Measurements from ENCODE around the gene PIEZO2.

DNA sequence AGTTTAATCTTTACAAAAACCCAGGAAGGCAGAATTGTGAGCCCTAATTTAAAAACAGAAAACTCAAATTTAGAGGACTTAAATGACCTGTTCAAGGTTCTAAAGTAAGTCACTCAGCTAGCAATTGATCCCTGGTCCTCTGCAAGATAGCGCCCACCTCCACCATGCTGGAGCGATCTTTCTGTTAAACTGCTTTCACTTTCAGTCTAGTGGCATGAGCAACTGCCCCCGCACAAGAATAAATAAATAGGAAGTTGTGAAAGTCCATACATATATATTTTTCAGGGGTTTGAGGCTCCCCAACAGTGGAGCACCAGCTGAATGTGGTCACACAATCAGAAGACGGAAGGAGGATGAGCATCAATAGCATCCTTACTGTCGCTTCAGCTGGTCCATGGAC, 405.6 kb downstream of the PIEZO2 start:
- TF ChIP-seq, protein P1, sequence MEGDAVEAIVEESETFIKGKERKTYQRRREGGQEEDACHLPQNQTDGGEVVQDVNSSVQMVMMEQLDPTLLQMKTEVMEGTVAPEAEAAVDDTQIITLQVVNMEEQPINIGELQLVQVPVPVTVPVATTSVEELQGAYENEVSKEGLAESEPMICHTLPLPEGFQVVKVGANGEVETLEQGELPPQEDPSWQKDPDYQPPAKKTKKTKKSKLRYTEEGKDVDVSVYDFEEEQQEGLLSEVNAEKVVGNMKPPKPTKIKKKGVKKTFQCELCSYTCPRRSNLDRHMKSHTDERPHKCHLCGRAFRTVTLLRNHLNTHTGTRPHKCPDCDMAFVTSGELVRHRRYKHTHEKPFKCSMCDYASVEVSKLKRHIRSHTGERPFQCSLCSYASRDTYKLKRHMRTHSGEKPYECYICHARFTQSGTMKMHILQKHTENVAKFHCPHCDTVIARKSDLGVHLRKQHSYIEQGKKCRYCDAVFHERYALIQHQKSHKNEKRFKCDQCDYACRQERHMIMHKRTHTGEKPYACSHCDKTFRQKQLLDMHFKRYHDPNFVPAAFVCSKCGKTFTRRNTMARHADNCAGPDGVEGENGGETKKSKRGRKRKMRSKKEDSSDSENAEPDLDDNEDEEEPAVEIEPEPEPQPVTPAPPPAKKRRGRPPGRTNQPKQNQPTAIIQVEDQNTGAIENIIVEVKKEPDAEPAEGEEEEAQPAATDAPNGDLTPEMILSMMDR (conservative IDR thresholded peaks at IDR 0.05; ENCODE audit: low read depth, low read length): no peak
- TF ChIP-seq EZH2 (IDR thresholded peaks at IDR 0.05; ENCODE audit: borderline replicate concordance, low read depth, low read length, poor library complexity, severe bottlenecking): no peak
